Neural cell (in vitro differentiated cells): ENCODE results near the gene PCDHGA11. TPM values are rescaled to one million over a fixed set of nuclear protein-coding genes. Genes with fewer than 3 reads are reported as not detected.
"Not testable (repeated sequence)": the region's sequence is repeated elsewhere in the genome, so short reads cannot be mapped to it uniquely, and the experiment has no call there.

Experiments used
- H2AFZ ChIP-seq: fragments of 200-600, 300-800 bp; sonication (generic), shearing (Covaris generic); 2 replicates; pipeline ENCODE4 v1.6.0; 2014; ENCODE audit warnings: low read depth, mild to moderate bottlenecking, antibody characterized with exemption, low read length, moderate library complexity
- H3F3A ChIP-seq: fragments of 200-600 bp; shearing (Covaris generic); 2 replicates; pipeline ENCODE4 v1.6.1; 2016; ENCODE audit warnings: mild to moderate bottlenecking, moderate library complexity, mixed read lengths, antibody characterized with exemption, low read length; ENCODE audit not compliant: insufficient read depth, poor library complexity, severe bottlenecking
- H3K27ac ChIP-seq: fragments of 200-600, 300-800 bp; sonication (generic), shearing (Covaris generic); 2 replicates; pipeline ENCODE4 v1.5.1; 2014; ENCODE audit warnings: mild to moderate bottlenecking, low read length, moderate library complexity
- H3K27me3 ChIP-seq: fragments of 300-800, 200-600 bp; sonication (generic), shearing (Covaris generic); 2 replicates; pipeline ENCODE4 v1.6.0; 2014; ENCODE audit warnings: mild to moderate bottlenecking, low read depth, low read length, moderate library complexity; ENCODE audit not compliant: insufficient read depth
- H3K36me3 ChIP-seq: fragments of 300-800, 200-600 bp; sonication (generic), shearing (Covaris generic); 2 replicates; pipeline ENCODE4 v1.5.1; 2014; ENCODE audit warnings: mild to moderate bottlenecking, antibody characterized with exemption, low read length, moderate library complexity; ENCODE audit not compliant: insufficient read depth
- H3K4me2 ChIP-seq: fragments of 300-800, 200-600 bp; sonication (generic), shearing (Covaris generic); 2 replicates; pipeline ENCODE4 v1.6.0; 2014; ENCODE audit warnings: mild to moderate bottlenecking, low read length
- H3K4me3 ChIP-seq: fragments of 300-800, 200-600 bp; sonication (generic), shearing (Covaris generic); 2 replicates; pipeline ENCODE4 v1.5.1; 2014; ENCODE audit warnings: mild to moderate bottlenecking, low read length, moderate library complexity
- H3K79me2 ChIP-seq: fragments of 200-600 bp; shearing (Covaris generic); replicated peaks from 2 replicates; pipeline ENCODE4 v1.6.0; 2014; ENCODE audit warnings: mild to moderate bottlenecking, low read length, moderate library complexity; ENCODE audit not compliant: insufficient read depth
- H3K9ac ChIP-seq: fragments of 300-800, 200-600 bp; sonication (generic), shearing (Covaris generic); 2 replicates; pipeline ENCODE4 v1.6.1; 2016; ENCODE audit warnings: mild to moderate bottlenecking, low read length, mixed read lengths
- H3K9me2 ChIP-seq: fragments of 200-600 bp; shearing (Covaris generic); 2 replicates; pipeline ENCODE4 v1.6.1; 2016; ENCODE audit warnings: mild to moderate bottlenecking, low read length, mixed read lengths; ENCODE audit not compliant: insufficient read depth
- H3K9me3 ChIP-seq: fragments of 200-600, 300-800 bp; sonication (generic), shearing (Covaris generic); 2 replicates; pipeline ENCODE4 v1.6.1; 2016; ENCODE audit warnings: mild to moderate bottlenecking, mixed run types, low read length, moderate library complexity, mixed read lengths
- H4K20me1 ChIP-seq: fragments of 200-600 bp; shearing (Covaris generic); 2 replicates; pipeline ENCODE4 v1.6.1; 2016; ENCODE audit warnings: mild to moderate bottlenecking, mixed run types; ENCODE audit not compliant: insufficient read depth
- CTCF ChIP-seq: fragments of 450-650 bp; IDR thresholded peaks from 2 replicates; pipeline ENCODE4 v1.5.1; 2014; ENCODE audit warnings: antibody characterized with exemption, mild to moderate bottlenecking, moderate library complexity; ENCODE audit not compliant: poor library complexity, severe bottlenecking
- EP300 ChIP-seq: fragments of 450-650 bp; conservative IDR thresholded peaks from 2 replicates; pipeline ENCODE4 v1.6.1; 2014; ENCODE audit warnings: antibody characterized with exemption, mild to moderate bottlenecking, moderate library complexity; ENCODE audit not compliant: poor library complexity, severe bottlenecking
- EZH2 ChIP-seq: fragments of 200-600, 300-800 bp; shearing (Covaris generic), sonication (generic); IDR thresholded peaks from 2 replicates; pipeline ENCODE4 v1.6.1; 2014; ENCODE audit warnings: antibody characterized with exemption, low read length, borderline replicate concordance, mild to moderate bottlenecking; ENCODE audit not compliant: insufficient read depth, poor library complexity, severe bottlenecking
- MXI1 ChIP-seq: fragments of 450-650 bp; conservative IDR thresholded peaks from 2 replicates; pipeline ENCODE4 v1.6.1; 2014; ENCODE audit warnings: antibody characterized with exemption, mild to moderate bottlenecking; ENCODE audit not compliant: poor library complexity, severe bottlenecking
- POLR2AphosphoS5 ChIP-seq: IDR thresholded peaks from 2 replicates; pipeline ENCODE4 v1.6.1; 2012
- RAD21 ChIP-seq: fragments of 450-650 bp; conservative IDR thresholded peaks from 2 replicates; pipeline ENCODE4 v1.6.1; 2014; ENCODE audit warnings: antibody characterized with exemption, mild to moderate bottlenecking, moderate library complexity
- SMC3 ChIP-seq: fragments of 450-650 bp; conservative IDR thresholded peaks from 2 replicates; pipeline ENCODE4 v1.6.1; 2014; ENCODE audit warnings: antibody characterized with exemption, mild to moderate bottlenecking, moderate library complexity; ENCODE audit not compliant: poor library complexity
- TAF1 ChIP-seq: IDR thresholded peaks from 2 replicates; pipeline ENCODE4 v1.6.1; 2012; ENCODE audit warnings: low read depth
- polyA plus RNA-seq: library from polyadenylated mRNA; depleted of rRNA; stranded (reverse); fragments of >200 nt; gene quantifications from 2 replicates; pipeline ENCODE4 v1.2.3, GENCODE V29; 2014

Gene PCDHGA11
- polyA plus RNA-seq, 1 donor from 2014 or later = 0.32 TPM

DNA sequence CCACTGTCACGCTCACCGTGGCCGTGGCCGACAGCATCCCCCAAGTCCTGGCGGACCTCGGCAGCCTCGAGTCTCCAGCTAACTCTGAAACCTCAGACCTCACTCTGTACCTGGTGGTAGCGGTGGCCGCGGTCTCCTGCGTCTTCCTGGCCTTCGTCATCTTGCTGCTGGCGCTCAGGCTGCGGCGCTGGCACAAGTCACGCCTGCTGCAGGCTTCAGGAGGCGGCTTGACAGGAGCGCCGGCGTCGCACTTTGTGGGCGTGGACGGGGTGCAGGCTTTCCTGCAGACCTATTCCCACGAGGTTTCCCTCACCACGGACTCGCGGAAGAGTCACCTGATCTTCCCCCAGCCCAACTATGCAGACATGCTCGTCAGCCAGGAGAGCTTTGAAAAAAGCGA, 11.9 kb downstream of the PCDHGA11 start:
- H4K20me1 ChIP-seq, H3K27me3 ChIP-seq, H3K9ac ChIP-seq, H3F3A ChIP-seq, H3K4me2 ChIP-seq, H3K4me3 ChIP-seq, H3K27ac ChIP-seq, H3K9me2 ChIP-seq, H2AFZ ChIP-seq: not testable (repeated sequence)
- Histone ChIP-seq H3K79me2 (peaks cover 22% of the 10 kb centered on the region), H3K9me3 (peaks cover 55% of the 10 kb centered on the region), H3K36me3 (peaks cover 28% of the 10 kb centered on the region)

DNA sequence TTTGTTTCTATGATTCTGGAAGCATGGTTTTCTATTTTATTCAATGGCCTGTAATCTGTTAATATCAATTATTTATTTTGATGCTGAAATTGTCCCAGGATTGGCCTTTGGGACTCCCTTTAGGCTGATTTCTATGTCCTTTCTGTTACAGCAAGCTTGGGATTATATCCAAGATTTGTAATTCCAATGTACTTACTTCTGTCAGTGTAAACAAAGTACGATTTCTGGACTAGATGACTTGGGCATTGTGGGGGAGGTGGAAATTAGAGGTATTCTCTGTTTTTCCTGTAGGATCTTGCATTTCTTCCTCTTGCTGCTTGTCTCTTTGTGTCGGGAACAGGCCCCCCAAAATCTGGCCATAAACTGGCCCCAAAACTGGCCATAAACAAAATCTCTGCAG, 13.2 kb downstream of the PCDHGA11 start:
- Histone ChIP-seq H3K9me3 (peaks cover 46% of the 10 kb centered on the region), H3K27me3 (no peaks in the 10 kb centered on the region)
- TF ChIP-seq CTCF = no peak
- TF ChIP-seq EZH2 = no peak
- TF ChIP-seq RAD21 = no peak

DNA sequence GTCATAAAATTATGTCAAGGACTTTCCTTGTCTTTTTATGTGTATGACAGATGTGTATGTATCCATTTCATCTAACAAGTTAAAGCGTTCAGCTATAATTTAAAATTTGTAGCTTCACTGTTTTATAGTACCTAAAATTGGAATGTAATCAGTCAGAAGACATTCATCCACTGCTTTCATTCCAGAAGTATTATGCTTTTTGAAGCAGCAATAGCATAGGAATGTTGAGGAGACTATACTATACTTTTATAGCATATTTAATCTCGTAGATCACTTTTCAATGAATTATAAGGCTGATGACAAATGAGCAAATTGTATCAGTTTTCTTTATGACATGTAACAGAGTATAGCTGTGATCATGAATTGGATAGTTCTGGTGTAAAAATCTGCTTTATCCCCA, 16.4 kb downstream of the PCDHGA11 start:
- Histone ChIP-seq H3K9me2 (no peaks in the 10 kb centered on the region), H3K4me2 (no peak overlapping the region), H3K4me3 (no peak overlapping the region), H3K79me2 (peaks cover 23% of the 10 kb centered on the region), H3K36me3 (peaks cover 17% of the 10 kb centered on the region), H3K27ac (no peak overlapping the region), H2AFZ (no peak overlapping the region), H4K20me1 (no peaks in the 10 kb centered on the region), H3K9ac (no peak overlapping the region), H3K27me3 (no peaks in the 10 kb centered on the region), H3K9me3 (peaks cover 53% of the 10 kb centered on the region), H3F3A (no peaks in the 10 kb centered on the region)
- TF ChIP-seq SMC3 = no peak

More for the DNA sequence above, 13.2 kb downstream of the PCDHGA11 start:
- no peaks in the 10 kb centered on the region for H3K9me2 ChIP-seq
- H3K4me3 ChIP-seq = no peak overlapping the region
- no peak overlapping the region for H3K27ac ChIP-seq
- no peak overlapping the region for H3K4me2 ChIP-seq
- H3K36me3 ChIP-seq = peaks cover 20% of the 10 kb centered on the region
- H2AFZ ChIP-seq = no peak overlapping the region
- no peaks in the 10 kb centered on the region for H3F3A ChIP-seq
- peaks cover 21% of the 10 kb centered on the region for H3K79me2 ChIP-seq
- no peak overlapping the region for H3K9ac ChIP-seq
- no peaks in the 10 kb centered on the region for H4K20me1 ChIP-seq

DNA sequence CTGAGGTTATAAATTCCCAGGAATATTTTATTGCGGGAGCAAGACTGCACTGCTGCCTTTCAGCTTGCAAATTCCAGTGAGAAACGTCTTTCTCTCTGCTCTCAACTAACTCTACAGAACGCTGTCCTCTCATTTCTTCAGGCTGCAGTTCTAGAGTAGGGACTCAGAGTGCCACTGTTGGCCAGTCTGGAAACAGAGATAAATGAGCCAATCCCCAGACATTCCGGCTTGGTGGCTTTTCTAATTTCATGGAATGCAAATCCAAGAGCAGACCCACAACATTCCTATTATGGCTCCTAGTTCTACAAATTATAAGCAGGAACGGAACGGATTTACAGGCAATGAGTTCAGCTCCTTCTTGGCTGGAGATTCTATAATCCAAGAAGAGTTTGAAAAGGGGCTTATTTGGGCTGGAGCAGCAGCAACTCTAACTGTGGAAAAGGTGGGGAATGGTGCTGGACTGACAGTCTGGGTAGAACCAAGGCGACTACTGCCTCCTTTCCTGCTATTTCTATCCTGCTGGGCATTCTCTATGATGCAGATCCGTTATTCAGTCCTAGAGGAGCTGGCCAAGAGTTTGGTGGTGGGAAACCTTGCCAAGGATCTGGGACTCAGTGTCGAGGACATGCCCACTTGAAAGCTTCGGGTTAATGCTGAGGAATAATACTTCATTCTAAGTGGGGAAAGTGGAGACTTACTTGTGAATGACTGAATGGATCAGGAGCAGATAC, 18.7 kb downstream of the PCDHGA11 start:
- H4K20me1 ChIP-seq = no peaks in the 10 kb centered on the region
- no peaks in the 10 kb centered on the region for H3K9me2 ChIP-seq
- no peaks in the 10 kb centered on the region for H3K27me3 ChIP-seq
- H3K4me2 ChIP-seq = no peak overlapping the region
- H3K27ac ChIP-seq = no peak overlapping the region
- H3K9me3 ChIP-seq = peaks cover 43% of the 10 kb centered on the region
- H3F3A ChIP-seq = no peaks in the 10 kb centered on the region
- no peak overlapping the region for H3K9ac ChIP-seq
- no peak overlapping the region for H2AFZ ChIP-seq
- peaks cover 33% of the 10 kb centered on the region for H3K79me2 ChIP-seq
- no peak for TF ChIP-seq POLR2AphosphoS5
- no peak for TF ChIP-seq MXI1
- TF ChIP-seq EP300 = no peak
- TF ChIP-seq SMC3 = no peak
- no peak for TF ChIP-seq CTCF
- TF ChIP-seq TAF1 = no peak
- no peak for TF ChIP-seq RAD21
- no peak for TF ChIP-seq EZH2
- no peak overlapping the region for H3K4me3 ChIP-seq
- peaks cover 18% of the 10 kb centered on the region for H3K36me3 ChIP-seq
